Measurements from ENCODE around the gene TMEM252. TPM values are rescaled to one million over a fixed set of nuclear protein-coding genes. Genes with fewer than 3 reads are reported as not detected.

TMEM252 gene
- total and polyA plus RNA-seq, 4 donors = 0.17 TPM; not detected in 3

DNA sequence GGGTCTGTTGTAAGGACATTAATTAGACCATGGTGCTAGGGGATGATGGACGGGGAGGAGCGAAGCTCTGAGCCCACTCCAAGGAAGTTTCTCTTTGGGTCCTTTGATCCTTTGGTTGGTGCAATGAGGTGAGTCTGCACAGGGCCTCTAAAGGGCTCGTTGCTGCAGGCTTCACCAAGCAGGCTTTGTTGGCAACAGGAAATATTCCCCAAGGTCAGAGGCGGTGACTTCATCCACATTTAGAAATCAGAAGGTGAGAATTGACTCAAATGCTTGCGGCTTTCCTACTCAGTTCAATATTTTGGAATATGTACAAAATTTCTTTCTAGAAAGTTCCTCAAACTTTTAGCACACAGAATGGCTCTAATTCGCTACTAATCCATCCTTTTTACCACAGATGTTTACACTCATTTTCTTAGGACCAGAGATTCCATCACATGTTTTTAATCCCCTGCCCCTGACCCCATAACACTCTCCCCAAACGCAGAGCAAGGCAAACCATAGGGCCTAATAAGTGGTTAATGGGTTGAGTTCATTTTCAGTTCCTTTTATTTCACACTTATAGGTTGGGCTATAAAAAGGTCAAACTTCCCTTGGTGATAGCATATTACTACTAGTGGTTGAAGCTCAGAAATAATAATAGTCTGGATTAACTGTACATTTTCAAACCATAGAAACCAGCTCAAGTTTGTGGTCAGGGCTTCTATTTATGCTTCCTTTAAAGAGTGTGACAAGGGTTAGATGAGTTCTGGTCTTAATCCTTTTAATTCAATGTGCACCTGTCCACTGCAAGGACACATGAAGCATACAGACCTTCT is 37.3 kb upstream of the TMEM252 start:
- Histone ChIP-seq H3K9ac (ENCODE audit: low read depth in 1 of 2, low read length in 2 of 2) (no peak overlapping the region), H3K9me3 (ENCODE audit: control insufficient read depth in 4 of 4, low read length in 3 of 4) (no peaks in the 10 kb centered on the region), H3K4me3 (ENCODE audit: low read depth in 1 of 3, low read length in 3 of 3) (no peak overlapping the region), H3K4me1 (ENCODE audit: control insufficient read depth in 4 of 4, insufficient read depth in 4 of 4, low read length in 3 of 4) (no peaks in the 10 kb centered on the region), H3K27me3 (ENCODE audit: control insufficient read depth in 4 of 4, insufficient read depth in 4 of 4, low read length in 3 of 4) (peaks cover 0 to 3% (median 0%) of the 10 kb centered on the region in 4 donors), H3K27ac (ENCODE audit: low read depth in 1 of 2, low read length in 2 of 2) (no peak overlapping the region), H3K36me3 (ENCODE audit: control insufficient read depth in 4 of 4, insufficient read depth in 3 of 4, low read depth in 1 of 4, low read length in 3 of 4) (no peaks in the 10 kb centered on the region)
- 84% methylated on average over 7 of the region's 7 CpGs for WGBS
- TF ChIP-seq SP1 (IDR thresholded peaks at IDR 0.05) = no peak
- DNase-seq (ENCODE audit: low spot score) = no peak

DNA sequence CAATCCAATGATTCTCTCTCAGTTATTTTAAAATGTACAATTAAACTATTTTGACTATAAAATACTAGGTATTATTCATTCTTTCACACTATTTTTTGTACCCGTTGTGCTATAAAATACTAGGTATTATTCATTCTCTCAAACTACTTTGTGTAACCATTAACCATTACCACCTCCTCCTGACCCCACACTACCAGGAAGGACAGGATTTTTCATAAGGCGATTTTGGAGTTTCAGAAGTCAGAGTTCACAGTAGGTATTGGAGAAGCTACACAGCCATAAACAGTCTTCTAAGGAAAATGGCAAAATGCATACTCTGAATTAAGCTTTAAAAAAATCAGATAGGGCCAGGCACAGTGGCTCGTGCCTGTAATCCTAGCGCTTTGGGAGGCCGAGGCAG is 35.1 kb upstream of the TMEM252 start:
- Histone ChIP-seq H3K4me1 (ENCODE audit: control insufficient read depth in 4 of 4, insufficient read depth in 4 of 4, low read length in 3 of 4) (no peaks in the 10 kb centered on the region), H3K36me3 (ENCODE audit: control insufficient read depth in 4 of 4, insufficient read depth in 3 of 4, low read depth in 1 of 4, low read length in 3 of 4) (no peaks in the 10 kb centered on the region), H3K27me3 (ENCODE audit: control insufficient read depth in 4 of 4, insufficient read depth in 4 of 4, low read length in 3 of 4) (no peaks in the 10 kb centered on the region), H3K9me3 (ENCODE audit: control insufficient read depth in 4 of 4, low read length in 3 of 4) (no peaks in the 10 kb centered on the region), H3K4me3 (ENCODE audit: low read depth in 1 of 3, low read length in 3 of 3) (no peak overlapping the region), H3K9ac (ENCODE audit: low read depth in 1 of 2, low read length in 2 of 2) (no peak overlapping the region), H3K27ac (ENCODE audit: low read depth in 1 of 2, low read length in 2 of 2) (no peak overlapping the region)
- TF ChIP-seq, protein P1, sequence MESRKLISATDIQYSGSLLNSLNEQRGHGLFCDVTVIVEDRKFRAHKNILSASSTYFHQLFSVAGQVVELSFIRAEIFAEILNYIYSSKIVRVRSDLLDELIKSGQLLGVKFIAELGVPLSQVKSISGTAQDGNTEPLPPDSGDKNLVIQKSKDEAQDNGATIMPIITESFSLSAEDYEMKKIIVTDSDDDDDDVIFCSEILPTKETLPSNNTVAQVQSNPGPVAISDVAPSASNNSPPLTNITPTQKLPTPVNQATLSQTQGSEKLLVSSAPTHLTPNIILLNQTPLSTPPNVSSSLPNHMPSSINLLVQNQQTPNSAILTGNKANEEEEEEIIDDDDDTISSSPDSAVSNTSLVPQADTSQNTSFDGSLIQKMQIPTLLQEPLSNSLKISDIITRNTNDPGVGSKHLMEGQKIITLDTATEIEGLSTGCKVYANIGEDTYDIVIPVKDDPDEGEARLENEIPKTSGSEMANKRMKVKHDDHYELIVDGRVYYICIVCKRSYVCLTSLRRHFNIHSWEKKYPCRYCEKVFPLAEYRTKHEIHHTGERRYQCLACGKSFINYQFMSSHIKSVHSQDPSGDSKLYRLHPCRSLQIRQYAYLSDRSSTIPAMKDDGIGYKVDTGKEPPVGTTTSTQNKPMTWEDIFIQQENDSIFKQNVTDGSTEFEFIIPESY (IDR thresholded peaks at IDR 0.05) = no peak
- TF ChIP-seq FOXA1 (IDR thresholded peaks at IDR 0.05) = no peak
- no peak for TF ChIP-seq RXRA (IDR thresholded peaks at IDR 0.05)
- TF ChIP-seq JUND (IDR thresholded peaks at IDR 0.05) = no peak
- no peak for TF ChIP-seq HNF4A (conservative IDR thresholded peaks at IDR 0.05)
- no peak for TF ChIP-seq RAD21 (IDR thresholded peaks at IDR 0.05)
- TF ChIP-seq YY1 (IDR thresholded peaks at IDR 0.05) = no peak
- 61% methylated on average over 5 of the region's 5 CpGs for WGBS
- DNase-seq (ENCODE audit: low spot score) = no peak

DNA sequence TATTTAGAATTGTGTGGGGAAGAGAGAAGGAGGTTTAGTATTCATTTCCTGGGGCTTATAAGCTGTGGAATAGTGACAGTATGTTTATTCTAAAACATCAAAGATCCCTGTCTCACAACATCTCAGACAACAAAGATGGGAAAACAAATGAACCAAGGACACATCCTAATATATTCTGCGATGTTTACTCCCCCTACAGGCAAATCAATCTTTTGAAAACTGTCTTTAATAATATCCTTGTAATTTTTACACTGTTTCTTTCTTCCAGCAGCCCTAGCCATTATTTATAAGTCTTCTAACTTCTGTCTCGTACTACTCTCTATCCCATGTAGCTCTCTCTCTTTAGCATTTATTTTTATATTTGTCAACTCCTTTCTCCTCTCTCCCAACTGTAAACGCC is 33.5 kb upstream of the TMEM252 start:
- Histone ChIP-seq H3K27ac (ENCODE audit: low read depth in 1 of 2, low read length in 2 of 2) (no peak overlapping the region), H3K36me3 (ENCODE audit: control insufficient read depth in 4 of 4, insufficient read depth in 3 of 4, low read depth in 1 of 4, low read length in 3 of 4) (no peaks in the 10 kb centered on the region), H3K9ac (ENCODE audit: low read depth in 1 of 2, low read length in 2 of 2) (no peak overlapping the region), H3K27me3 (ENCODE audit: control insufficient read depth in 4 of 4, insufficient read depth in 4 of 4, low read length in 3 of 4) (no peaks in the 10 kb centered on the region), H3K4me3 (ENCODE audit: low read depth in 1 of 3, low read length in 3 of 3) (no peak overlapping the region), H3K9me3 (ENCODE audit: control insufficient read depth in 4 of 4, low read length in 3 of 4) (no peaks in the 10 kb centered on the region), H3K4me1 (ENCODE audit: control insufficient read depth in 4 of 4, insufficient read depth in 4 of 4, low read length in 3 of 4) (no peaks in the 10 kb centered on the region)
- TF ChIP-seq RAD21 (IDR thresholded peaks at IDR 0.05) (peak; percentile 20 to 45), ATF3 (IDR thresholded peaks at IDR 0.05) (no peak)
- TF ChIP-seq, protein P2, sequence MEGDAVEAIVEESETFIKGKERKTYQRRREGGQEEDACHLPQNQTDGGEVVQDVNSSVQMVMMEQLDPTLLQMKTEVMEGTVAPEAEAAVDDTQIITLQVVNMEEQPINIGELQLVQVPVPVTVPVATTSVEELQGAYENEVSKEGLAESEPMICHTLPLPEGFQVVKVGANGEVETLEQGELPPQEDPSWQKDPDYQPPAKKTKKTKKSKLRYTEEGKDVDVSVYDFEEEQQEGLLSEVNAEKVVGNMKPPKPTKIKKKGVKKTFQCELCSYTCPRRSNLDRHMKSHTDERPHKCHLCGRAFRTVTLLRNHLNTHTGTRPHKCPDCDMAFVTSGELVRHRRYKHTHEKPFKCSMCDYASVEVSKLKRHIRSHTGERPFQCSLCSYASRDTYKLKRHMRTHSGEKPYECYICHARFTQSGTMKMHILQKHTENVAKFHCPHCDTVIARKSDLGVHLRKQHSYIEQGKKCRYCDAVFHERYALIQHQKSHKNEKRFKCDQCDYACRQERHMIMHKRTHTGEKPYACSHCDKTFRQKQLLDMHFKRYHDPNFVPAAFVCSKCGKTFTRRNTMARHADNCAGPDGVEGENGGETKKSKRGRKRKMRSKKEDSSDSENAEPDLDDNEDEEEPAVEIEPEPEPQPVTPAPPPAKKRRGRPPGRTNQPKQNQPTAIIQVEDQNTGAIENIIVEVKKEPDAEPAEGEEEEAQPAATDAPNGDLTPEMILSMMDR (IDR thresholded peaks at IDR 0.05; ENCODE audit: low read depth, low read length, missing input control) = peak; percentile 17
- 62% methylated on average over 3 of the region's 3 CpGs for WGBS
- DNase-seq (ENCODE audit: low spot score) = no peak
